Colonic mucosa (tissue), 4 donors: ENCODE measurements around the gene TCF25. TPM values are rescaled to one million over a fixed set of nuclear protein-coding genes. Genes with fewer than 3 reads are reported as not detected.

ENCODE experiments used
- DNase-seq: peaks from one replicate; pipeline ENCODE4 v3.0.0-alpha.2; 2020
- H3K27ac ChIP-seq: fragments of 200-600 bp; one replicate; pipeline ENCODE4 v1.8.0; 2021
- H3K27me3 ChIP-seq: fragments of 200-600 bp; one replicate; pipeline ENCODE4 v1.8.0; 2021
- H3K36me3 ChIP-seq: fragments of 200-600 bp; one replicate; pipeline ENCODE4 v1.8.0; 2021
- H3K4me1 ChIP-seq: fragments of 200-600 bp; one replicate; pipeline ENCODE4 v1.8.0; 2021; ENCODE audit warnings: mild to moderate bottlenecking
- H3K4me3 ChIP-seq: fragments of 200-600 bp; one replicate; pipeline ENCODE4 v1.8.0; 2021
- H3K9ac ChIP-seq, 2 donors: one replicate each; pipeline ENCODE4 v1.7.0; 2013; ENCODE audit warnings: control low read depth in 2 of 2, low read depth in 2 of 2, low read length in 2 of 2
- H3K9me3 ChIP-seq: fragments of 200-600 bp; one replicate; pipeline ENCODE4 v1.8.0; 2021
- intact Hi-C: fragments of 100-400 bp; cut with DNase I; formaldehyde crosslinking; loops from one replicate; pipeline ENCODE4 v1.14.1; 2022
- total RNA-seq, 2 donors: library from RNA; stranded (reverse); fragmentation: NEBNext Ultra II Directional in 1 of 2; extraction: Animal tissue kit (Norgen Biotek cat#: 25700) in 1 of 2; gene quantifications; one replicate each; pipeline ENCODE4 v1.2.1, GENCODE V29; 2021
- TF ChIP-seq, protein P1 (sequence below): fragments of 200-600 bp; IDR thresholded peaks from one replicate; pipeline ENCODE4 v1.8.0; 2022; ENCODE audit warnings: antibody characterized with exemption, mild to moderate bottlenecking
- donor health status: healthy.
- donor health status: DM: no; HTN: no; CAD: no.
- donor health status: DM: no; HTN: no; CAD: no.

TCF25 gene
- total RNA-seq, 2 donors from 2014 or later = 164 to 165 TPM

DNA sequence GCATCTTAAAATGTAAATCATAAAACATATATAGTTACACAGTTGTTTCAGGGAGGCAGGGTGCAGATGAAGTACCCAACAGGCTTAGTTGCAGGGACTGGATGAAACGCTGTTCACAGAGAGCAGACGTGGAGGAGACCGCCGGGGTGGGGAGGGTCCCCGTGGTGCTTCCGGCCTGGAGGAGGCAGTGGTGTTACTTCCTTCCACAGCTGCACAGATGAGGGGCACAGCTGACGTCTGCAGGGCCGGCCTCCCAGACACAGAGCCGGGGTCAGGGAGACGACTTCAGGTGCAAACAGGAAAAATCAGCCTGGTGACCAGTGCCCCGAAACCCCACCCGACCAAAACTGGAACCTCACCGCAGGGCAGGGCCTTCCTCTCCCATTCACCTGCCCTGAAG lies 28.0 kb upstream of the TCF25 start:
- H3K27ac ChIP-seq = no peak overlapping the region
- no peaks in the 10 kb centered on the region for H3K27me3 ChIP-seq
- DNase-seq = no peak
- intact Hi-C loops = no loop called here
- H3K9ac ChIP-seq = no peak overlapping the region
- TF ChIP-seq, protein P1, sequence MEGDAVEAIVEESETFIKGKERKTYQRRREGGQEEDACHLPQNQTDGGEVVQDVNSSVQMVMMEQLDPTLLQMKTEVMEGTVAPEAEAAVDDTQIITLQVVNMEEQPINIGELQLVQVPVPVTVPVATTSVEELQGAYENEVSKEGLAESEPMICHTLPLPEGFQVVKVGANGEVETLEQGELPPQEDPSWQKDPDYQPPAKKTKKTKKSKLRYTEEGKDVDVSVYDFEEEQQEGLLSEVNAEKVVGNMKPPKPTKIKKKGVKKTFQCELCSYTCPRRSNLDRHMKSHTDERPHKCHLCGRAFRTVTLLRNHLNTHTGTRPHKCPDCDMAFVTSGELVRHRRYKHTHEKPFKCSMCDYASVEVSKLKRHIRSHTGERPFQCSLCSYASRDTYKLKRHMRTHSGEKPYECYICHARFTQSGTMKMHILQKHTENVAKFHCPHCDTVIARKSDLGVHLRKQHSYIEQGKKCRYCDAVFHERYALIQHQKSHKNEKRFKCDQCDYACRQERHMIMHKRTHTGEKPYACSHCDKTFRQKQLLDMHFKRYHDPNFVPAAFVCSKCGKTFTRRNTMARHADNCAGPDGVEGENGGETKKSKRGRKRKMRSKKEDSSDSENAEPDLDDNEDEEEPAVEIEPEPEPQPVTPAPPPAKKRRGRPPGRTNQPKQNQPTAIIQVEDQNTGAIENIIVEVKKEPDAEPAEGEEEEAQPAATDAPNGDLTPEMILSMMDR = no peak
- H3K4me3 ChIP-seq = no peak overlapping the region
- peaks cover 12% of the 10 kb centered on the region for H3K4me1 ChIP-seq
- no peaks in the 10 kb centered on the region for H3K9me3 ChIP-seq
- H3K36me3 ChIP-seq = no peaks in the 10 kb centered on the region

DNA sequence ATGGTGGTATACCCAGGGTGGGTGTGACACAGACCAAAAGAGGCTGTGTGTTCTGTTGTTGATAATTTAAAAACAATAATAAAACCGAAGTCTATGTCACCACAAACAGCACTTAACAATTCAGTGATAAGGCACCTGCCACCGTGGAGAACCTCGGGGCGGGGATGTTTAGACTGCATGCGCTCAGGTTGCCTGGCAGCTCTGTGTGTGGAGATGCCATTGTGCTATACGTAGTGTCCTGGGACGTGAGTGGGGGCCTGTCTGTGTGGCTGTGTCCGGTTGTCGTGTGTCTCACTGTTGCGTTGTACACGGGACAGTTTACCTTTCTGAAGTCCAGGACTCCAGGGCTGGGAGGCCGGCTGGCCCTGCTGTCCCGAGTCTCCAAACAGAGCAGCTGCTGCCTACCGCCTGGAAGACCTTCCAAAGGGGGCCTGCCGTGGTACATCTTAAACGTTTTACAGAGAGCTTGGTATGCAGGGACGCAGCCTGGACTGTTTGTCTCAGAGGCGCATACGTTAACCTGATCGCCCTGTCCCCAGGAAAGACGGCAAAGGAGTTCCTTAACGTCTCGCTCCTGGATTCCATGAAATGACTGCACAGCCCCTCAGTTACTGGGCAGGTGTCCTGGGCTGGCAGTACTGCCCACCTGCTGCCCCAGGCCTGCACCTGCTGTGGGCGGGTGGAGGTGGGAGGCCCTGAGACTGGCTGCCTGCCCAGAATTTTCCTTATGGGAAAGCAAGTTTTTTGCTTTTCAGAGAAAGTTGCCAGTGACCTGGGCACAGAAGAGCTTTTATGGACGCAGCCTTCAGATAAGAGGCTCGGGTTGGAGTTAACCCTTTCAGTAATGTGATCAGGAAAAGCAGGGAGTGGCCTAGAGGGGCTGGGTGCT lies 26.1 kb upstream of the TCF25 start:
- H3K9me3 ChIP-seq = no peaks in the 10 kb centered on the region
- H3K9ac ChIP-seq = peak overlapping the region; percentile 3 to 64
- H3K27me3 ChIP-seq = no peaks in the 10 kb centered on the region
- TF ChIP-seq, protein P1 = no peak
- DNase-seq = peak; percentile 78
- intact Hi-C loops = no loop called here
- no peak overlapping the region for H3K4me3 ChIP-seq
- H3K27ac ChIP-seq = peak overlapping the region; percentile 73
- peaks cover 12% of the 10 kb centered on the region for H3K4me1 ChIP-seq
- no peaks in the 10 kb centered on the region for H3K36me3 ChIP-seq

DNA sequence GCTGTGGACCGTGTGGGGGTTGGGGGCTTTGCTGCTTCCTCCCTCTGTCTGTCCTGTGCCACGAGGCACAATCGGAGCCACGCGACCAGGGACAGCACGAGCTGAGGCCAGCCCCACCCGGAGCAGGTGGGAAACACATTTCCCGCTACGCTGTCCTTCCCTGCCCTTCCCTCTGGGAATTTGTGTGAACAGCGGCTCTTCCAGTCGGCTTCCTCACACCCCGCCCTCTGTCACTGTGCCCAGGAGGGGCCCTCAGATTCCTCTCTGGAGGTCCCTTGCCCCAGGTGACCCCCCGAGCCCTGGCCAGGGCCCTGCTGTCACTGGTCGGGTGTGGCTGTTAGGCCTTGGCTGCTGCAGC lies 25.5 kb upstream of the TCF25 start:
- Histone ChIP-seq H3K27me3 (no peaks in the 10 kb centered on the region), H3K9ac (peak overlapping the region; percentile 3 to 64), H3K4me3 (no peak overlapping the region), H3K27ac (peak overlapping the region; percentile 73), H3K9me3 (no peaks in the 10 kb centered on the region), H3K4me1 (peaks cover 12% of the 10 kb centered on the region), H3K36me3 (no peaks in the 10 kb centered on the region)
- peak; percentile 61 for DNase-seq
- TF ChIP-seq, protein P1 = no peak
- intact Hi-C loops = no loop called here

DNA sequence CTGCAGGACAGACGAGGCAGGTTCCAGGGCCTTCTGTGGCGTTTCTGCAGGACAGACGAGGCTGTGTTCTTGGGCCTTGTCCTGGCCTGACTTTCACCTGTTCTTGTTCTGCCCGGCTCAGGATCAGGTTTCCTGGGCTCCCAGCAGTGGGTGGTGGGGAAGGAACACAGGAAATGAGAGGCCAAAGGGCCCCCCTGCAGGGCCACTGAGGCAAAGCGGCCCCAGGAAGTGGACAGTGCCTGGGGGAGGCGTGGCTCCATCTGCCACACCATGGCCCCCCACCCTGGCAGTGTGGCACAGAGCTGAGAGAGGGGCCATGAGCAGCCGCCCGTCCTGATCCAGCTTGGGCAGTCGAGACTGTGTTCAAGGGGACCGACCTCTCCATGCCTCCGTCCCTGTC lies 24.4 kb upstream of the TCF25 start:
- Histone ChIP-seq H3K36me3 (no peaks in the 10 kb centered on the region), H3K27ac (no peak overlapping the region), H3K4me3 (no peak overlapping the region), H3K27me3 (no peaks in the 10 kb centered on the region), H3K9ac (no peak overlapping the region), H3K9me3 (no peaks in the 10 kb centered on the region), H3K4me1 (peaks cover 16% of the 10 kb centered on the region)
- intact Hi-C loops = no loop called here
- DNase-seq = no peak
- TF ChIP-seq, protein P1 = no peak

DNA sequence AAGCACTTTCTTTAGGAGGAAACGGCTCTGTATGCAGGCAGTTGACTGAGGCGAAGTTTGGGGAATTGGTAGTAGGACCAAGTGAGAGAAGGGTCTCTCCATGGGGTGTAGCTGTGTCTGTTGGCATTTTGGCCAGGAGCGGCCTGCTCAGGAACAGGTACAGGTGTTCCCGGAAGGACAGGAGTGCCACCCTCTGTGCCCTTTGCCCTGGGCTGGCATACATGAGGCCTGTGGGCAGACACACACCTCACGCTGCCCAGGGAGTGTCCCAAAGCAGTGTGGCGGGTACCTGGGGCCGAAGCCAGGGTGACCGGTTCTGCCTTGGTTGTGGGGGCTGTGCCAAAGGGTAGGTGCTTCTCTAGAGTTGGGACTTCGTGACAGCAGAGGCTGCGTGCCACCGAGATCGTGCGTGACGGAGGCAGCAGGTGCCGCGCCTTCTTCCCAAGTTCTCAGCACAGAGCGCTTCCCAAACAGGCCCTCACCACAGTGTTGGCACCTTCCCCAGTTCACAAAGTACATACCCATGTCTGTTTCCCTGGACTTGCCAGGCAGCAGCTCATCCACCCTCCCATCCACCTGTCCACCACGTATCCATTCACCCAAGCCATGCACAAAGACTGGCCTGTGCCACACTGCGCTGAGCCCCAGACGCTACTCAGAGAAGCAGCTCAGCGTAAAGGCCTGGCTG lies 19.9 kb upstream of the TCF25 start:
- peaks cover 4% of the 10 kb centered on the region for H3K4me1 ChIP-seq
- peak overlapping the region; percentile 49 for H3K27ac ChIP-seq
- TF ChIP-seq, protein P1 = no peak
- H3K9ac ChIP-seq = peak overlapping the region in 1 of 2 donors; percentile 52
- no peak overlapping the region for H3K4me3 ChIP-seq
- no peaks in the 10 kb centered on the region for H3K9me3 ChIP-seq
- intact Hi-C loops = no loop called here
- H3K27me3 ChIP-seq = no peaks in the 10 kb centered on the region
- peak; percentile 83 for DNase-seq
- peaks cover 6% of the 10 kb centered on the region for H3K36me3 ChIP-seq
